GM21528 (cell line): ENCODE data around the gene MAGEF1.

Source experiments
- ATAC-seq: cut with Tn5 transposase; IDR thresholded peaks from one replicate; pipeline ENCODE4 v1.9.1; 2021; ENCODE audit warnings: mild to moderate bottlenecking, moderate library complexity; ENCODE audit not compliant: unreplicated experiment, low FRiP score

Gene MAGEF1, protein sequence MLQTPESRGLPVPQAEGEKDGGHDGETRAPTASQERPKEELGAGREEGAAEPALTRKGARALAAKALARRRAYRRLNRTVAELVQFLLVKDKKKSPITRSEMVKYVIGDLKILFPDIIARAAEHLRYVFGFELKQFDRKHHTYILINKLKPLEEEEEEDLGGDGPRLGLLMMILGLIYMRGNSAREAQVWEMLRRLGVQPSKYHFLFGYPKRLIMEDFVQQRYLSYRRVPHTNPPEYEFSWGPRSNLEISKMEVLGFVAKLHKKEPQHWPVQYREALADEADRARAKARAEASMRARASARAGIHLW

DNA sequence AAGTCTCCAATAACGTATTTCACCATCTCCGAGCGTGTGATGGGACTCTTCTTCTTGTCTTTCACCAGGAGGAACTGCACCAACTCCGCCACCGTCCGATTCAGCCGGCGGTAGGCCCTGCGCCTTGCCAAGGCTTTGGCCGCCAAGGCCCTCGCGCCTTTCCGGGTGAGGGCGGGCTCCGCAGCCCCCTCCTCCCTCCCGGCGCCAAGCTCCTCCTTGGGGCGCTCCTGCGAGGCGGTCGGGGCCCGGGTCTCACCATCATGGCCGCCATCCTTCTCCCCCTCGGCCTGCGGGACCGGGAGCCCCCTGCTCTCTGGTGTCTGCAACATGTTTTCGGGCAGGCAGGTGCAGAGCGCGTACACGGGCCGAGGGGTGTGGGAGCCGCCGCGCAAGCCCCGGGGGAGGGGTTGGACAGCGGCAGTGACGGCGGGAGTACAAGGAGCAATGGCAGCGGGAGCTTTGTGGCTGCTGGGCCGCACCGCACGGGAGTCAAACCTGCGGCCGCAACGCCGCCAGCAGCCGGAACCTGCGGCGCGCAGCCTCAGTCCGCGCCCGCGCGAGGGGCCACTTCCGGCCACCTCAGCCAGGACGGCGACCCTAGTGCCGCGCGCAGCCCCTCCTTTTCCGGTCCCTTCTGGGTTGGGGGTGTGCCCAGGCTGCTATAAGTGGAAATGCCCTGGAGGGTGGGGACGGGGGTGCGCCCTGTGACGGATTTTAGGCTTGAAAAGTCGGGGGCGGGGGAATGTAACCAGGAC, at the start of gene MAGEF1:
Gene MAGEF1, minus strand, starts transcription at position 572 of the 755 bp plus-strand sequence. Its CDS starts 243 bp downstream, at position 329.
- ATAC-seq, result peak; percentile 81

DNA sequence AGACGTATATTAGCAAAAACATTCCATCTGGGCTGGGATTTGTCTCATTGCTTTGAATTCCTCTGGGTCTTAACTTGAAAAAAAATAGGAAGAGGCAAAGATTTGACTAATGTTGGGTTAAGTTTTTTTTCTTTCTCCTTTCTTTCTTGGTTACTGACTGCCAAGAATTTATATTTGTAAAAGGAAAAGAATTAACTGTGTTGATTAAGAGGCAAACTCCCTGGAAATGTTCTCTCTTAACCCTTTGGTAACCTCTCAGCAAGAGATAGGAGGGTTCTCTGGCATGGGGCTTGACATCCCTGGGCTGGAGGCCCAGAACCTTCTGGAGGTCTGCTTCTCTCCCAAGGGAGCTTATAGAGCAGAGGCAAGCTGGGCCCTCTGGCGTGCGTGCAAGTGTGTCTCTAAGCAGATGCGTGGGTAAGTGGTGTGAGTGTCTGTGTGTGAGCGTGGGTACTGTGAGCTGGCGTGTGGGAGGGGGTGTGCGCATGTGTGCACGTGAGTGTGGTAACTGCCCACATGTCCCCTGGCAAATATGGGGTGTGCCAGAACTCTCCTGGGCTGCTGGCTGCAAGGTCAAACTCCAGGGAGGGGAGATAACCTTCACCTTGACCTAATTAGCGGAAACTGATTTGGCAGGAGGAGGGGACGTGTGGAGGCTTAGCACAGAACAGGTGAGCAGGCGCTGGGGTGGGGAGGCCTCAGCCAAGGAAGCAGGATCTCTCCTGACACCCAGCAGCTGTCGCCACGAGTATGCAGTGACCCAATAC, 49.4 kb upstream of the MAGEF1 start:
- ATAC-seq, result no peak

DNA sequence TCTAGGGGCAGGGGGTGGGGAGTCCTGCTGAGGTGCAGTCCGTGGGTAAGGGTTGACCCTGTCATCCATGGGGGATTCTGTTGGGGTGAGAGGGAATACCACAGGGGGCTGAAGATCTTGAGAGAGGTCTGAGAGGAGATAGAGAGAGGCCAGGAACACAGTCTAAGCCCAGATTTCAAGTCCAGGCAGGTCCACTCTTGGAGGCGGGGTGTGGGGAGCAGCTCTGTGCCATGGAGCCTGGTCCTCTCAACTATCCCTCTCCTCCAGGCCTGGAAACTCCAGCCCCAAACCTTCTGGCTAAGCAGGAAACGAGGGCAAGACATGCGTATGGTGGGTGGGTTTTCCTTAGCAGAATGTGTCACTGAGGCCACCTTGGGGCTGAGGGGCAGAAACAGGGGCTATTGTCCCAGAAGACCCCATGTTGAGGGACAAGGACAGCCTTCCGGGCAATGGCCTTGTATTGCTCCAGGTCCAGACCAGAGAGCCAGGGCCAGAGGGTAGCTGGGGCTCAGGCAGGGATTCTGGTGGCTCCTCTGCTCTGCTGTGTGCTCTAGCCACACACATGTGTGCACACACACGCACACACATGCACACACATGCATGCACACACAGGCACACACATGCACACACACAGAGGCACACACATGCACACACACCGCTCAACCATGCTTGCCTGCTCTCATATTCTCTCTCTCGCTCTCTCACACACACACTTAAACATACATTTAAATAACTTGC, 48.6 kb upstream of the MAGEF1 start:
- no peak for ATAC-seq

DNA sequence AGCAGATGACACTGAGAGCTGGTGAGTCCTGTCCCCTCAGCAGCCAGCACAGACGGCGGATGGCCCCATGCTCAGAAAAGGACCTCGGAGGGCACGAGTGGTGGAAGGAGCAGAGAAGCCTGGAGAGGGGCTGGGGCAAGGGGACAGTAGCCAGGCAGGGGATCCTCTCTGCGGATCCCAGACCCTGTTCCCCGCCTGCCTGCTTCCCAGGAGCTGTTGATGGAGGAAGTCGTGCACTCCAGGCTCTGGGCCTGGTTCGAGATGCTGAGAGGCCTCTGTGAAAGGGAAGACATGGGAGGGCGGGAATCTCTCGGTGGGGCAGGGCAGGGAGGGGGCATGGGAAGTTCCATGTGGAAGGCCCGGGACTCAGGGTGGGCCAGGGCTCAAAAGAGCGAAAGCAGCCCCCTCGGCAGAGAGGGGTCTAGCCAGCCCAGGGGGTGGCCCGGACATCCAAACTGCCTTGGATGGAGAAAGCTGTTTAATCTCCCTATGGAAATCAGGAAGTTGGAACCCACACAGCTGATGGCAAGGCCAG, 47.9 kb upstream of the MAGEF1 start:
- no peak for ATAC-seq

DNA sequence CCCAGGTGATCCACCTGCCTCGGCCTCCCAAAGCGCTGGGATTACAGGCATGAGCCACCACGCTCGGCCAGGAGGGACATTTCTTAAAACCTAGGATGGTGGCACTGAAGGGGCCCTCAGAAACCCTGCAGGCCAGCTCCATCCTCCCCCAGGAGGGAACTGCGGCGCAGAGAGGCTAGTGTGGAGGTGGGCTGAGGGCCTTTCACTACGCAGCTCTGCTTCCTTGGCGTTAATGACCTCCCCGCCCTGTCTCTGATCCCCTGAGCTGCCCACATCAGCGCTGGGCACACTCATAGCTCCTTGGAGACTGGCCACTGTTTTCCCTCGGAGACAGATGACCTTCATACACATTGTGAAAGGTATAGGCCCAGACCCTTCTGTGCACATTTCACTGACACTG, 46.2 kb upstream of the MAGEF1 start:
- ATAC-seq, result no peak

DNA sequence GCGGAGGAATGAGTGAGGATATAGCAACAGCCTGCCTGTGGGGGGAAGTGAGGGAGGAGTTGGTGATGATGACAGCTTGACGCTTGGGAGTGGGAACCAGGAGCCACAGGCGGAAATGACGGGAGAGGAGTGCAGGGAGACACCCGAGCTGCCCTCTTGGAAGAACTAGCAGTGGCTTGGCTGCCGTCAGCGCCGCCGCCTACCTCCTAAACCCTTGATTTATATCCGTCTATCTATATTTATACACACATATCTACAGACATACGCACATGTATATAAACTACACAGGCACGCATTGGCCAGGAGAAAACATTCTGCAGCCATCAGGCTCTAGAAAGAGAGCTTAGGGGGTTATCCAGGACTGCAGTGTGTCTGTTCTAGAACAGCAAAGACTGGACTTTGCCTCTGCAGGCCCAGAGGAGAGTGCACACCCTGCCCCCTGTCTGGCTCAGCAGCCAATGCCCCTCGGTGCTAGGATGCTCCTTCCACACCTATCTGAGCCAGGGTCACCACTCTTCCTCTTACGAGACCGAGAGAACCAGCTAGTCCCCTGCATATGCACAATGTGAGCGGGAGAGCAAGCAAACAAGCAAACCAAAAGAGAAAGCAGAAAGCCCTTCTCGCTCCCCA, 45.3 kb upstream of the MAGEF1 start:
- no peak for ATAC-seq

DNA sequence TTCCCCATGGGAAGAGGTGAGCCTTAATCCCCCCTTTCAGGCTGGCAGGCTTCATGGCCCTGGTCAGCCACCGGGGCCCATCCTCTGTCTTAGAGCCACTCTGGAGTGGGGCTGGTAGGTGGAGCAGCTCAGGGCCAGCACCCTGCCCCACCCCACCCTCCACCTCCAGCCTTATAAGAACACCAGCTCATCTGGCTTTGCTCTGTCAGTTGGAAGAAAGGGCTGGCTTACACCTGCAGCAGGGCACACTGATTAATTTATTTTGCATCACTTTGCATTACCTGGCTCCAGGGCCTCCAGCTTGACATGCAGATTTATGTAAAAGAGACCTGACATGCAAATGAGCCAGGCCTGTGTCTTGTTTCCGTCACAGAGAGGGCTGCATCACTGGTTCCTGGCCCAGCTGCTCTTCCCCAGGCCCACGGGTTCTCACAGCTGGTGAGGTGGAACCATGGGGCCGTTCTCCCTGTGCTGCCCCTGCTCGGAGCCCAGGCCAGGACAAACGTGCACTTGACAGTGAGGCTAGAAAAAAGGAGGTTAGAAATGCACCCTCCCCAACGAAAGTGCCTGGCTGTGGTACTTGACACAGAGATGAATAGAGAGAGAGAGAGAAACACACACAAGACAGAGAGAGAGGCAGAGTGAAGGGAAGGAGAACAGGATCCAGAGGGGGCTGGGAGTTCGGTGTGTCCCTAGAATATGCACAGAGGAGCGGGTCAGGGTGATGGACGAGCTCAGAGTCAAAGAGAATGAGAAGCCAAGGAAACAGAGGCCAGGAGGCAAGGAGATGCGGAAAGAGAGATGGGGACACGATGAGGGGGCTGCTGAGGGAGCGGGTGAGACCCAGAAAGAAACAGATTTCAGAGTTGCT, 44.5 kb upstream of the MAGEF1 start:
- no peak for ATAC-seq

DNA sequence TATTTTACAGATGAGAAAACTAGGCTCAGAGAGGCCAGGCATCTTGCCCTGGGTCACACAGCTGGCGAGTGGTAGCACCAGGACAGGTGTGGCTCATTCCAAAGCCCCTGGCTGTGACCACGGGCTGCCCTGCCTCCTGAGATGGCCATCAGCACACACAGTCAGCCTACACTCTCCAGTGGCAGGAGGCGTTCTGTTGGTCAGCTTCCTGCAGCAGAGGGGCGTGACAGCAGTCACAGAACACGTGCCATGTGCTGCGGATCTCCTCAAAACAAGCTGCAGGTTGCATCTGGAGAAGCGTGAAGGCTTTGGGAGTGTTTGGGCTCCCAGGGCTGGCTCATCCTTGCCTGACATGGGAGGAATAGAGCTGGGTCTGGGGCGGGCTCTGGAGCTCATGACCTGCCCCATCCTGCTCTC, 43.5 kb upstream of the MAGEF1 start:
- ATAC-seq, result no peak

DNA sequence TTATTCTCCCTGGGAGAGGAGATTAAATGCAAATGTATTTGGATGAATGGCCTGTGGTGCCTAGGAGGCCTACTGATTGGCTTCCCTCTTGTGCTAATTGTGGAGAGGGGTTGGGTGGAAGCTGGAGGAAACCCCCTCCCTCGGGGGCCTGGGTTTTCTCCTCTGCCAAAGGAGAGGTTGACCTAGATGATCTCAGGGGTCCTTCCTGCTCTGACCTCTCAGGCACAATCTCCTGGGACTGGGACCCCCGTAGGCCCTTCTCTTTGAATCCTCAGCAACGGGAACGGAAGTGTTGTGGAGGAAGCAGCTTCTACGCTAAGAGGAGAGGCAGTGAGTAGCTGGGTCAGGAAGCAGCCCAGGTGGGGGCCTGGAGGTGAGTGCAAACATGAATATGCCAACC, 40.5 kb upstream of the MAGEF1 start:
- no peak for ATAC-seq

DNA sequence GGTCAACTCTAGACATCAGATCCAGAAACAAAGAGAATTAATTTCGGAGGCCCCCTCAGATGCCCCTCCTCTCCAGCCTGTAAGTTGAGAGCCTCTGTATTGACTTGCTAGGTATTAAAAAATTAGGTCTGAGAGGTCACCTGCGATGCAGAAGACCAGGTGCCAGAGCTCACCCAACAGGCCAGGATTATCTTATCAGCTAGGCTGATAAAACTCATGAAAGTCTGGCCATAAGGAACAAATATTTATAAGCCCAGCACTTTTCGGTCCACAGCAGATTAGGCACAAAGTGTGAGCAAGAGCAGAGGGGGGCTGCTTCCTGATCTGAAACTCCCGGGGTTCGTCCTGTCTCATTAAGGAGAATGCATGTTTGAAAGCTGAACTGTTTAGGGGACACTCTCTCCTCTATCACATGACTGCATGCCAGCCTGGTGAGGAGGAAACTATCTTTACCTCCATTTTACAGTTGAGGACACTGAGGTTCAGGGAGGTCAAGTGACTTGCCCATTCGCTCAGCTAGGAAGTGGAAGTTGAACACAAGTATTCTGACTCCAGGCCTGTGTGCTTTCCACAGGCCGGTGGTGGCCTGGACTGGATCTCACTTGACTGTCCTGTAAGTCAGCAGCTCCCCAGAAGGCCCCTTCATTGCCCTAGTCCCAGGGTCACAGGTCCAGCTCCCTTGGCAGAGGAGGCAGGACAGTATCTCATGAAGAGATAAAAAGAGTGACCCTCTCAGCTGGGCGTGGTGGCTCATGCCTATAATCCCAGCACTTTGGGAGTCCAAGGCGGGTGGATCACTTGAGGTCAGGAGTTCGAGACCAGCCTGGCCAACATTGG, 39.6 kb upstream of the MAGEF1 start:
- no peak for ATAC-seq

DNA sequence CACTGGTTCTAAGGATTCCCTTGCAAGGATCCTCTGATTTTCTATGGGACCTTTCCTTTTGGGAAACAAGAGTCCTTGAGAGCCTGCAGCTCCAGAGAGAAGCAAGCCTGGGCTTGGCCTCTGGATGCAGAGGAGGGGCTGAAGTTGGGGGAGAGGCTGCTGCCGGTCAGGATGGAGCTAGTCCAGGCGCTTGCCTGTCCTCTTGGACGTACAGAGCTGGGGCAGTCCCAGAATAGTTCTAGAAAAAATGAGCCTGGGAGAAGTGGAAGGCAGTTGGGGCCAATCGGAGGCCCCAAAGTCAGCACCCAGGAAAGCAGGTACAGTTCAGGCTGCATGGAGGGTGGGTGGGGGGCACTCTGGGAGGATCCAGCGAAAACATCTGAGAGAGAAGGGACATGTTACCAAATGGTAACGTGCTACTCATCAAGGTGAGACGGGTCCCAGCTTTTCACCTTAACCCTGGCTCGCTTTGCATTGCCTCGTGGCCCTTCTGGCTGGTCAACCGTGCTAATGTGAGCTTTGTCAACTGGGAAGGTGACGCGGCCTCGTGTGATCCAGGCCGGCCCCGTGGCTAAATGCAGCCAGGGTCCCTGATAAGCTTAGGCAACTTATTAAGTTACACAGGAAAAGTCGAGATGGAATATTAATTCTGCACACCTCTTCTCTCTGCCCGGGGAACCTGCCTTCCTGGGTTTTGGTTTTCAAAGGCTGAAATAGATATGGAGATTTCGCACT, 38.7 kb upstream of the MAGEF1 start:
- ATAC-seq, result no peak

DNA sequence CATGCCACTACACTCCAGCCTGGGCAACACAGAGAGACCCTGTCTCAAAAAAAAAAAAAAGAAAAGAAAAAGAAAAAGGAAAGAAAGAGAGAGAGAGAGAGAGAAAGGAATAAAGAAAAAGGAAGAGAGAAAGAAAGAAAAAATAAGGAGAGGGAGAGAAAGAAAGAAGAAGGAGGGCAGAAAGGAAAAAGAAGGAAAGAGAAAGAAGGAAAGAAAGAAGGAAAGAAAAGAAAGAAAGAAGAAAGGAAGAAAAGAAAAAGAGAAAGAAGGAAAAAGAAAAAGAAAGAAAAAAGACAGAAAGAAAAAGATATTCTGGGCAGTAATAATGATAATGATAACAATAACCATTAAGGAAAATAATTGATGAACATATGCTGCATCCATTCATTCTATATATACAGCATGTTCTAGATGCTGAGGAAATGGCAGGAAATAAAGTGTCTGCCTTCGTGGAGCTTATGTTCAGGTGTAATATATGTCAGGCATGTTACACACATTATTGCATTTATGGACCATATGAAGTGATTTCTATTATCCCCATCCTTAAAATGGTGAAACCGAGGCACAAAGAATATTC, 37.4 kb upstream of the MAGEF1 start:
- ATAC-seq, result no peak

DNA sequence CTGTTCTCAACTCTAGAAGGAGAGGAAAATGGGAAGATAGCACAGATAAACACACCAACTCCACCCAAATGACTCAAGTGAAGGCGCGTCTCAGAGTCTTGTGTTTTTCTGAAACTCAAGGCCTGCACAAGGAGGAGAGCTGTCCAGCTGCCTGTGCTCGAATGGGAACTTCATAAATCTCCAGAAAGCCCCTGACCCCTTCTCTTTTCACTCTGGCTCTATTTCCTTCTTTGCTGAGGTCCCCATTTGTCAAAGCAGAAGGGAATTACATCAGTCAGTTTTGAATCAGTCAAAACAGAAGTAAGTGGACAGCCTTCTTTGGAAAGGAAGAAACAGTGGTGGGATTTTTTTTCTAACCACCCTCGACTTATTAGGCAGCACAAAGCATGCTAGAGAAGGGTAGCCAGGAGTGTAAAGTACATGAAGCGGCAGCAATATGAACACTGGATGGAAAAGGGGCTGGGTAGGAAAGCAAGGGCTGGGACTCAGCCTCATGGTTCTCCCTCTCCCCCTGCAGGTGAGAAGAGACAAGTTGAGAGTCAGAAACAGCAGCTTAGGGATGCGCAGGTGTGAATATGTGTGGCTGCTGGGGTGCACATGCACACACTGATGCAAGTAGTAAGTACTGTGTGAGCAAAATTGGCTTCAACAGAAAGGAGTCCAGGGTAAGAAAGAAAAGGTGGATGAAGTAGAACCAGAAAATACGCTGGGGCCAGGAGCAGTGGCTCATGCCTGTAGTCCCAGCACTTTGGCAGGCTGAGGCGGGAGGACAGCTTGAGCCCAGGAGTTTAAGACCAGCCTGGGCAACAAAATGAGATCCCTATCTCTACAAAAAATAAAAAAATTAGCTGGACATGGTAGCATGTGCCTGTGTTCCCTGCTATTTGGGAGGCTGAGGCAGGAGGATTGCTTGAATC, 36.6 kb upstream of the MAGEF1 start:
- ATAC-seq, result no peak

DNA sequence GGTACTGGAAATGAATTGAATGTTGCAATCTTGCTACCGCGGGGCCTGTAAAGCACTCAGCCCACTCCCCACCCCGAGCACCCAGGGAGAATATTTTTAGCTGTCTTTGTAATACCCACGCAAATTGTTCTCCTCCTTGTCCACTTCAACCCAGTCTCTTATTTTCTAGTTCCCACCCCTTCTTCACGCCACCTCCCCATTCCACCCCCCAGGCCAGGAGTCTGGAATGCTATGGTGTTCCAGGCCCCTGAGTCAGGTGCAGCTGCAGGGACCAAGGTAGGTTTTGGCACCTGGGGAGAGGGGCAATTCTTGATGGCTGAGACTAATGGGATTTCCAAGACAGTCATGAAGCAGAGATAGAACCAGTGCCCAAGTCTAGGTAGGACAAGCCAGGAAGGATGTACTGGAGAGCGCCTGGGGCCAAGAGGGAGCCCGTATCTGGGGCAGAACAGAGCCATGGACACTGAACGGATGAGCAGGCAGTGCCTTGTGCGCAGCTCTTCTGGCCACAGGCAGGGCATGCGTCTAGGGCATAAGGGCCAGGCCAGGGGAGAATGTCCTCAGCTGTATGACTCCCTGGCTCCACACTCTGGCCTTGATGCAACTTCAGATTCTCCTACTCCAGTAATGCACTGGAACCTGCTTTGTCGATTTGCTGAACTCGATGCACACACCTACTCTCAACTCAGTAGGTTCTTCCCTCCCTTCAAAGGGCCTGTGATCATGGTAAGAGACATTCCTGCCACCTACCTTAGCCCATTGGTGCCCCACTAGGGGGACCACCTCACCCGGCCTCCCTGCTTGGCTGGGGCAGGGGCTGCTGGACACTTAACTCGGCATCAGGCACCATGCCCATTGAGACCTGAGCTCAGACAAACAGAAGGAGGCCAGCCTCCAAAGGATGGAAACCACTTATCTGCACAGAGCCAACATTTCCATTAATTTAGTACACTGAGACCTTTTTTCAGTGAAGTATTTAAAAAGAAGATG, 34.6 kb upstream of the MAGEF1 start:
- no peak for ATAC-seq

DNA sequence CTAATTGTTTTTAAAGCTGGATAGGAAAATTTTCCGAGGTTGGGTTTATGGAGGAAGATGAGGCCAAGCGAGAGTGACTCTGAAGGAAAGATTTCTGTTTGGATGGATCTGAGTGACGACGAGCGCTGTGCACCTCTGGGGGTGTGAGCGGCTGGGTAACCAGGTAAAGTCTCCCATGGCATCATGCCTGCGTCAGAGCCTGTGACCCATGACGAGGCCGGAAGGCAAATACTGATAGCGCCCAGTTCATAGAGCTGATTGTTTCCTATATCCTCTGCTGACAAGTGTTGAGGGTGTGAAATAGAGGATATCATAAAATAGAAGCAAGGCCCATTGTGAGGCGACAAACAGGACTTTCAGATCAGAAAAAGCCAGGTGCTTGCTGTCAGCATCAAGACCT, 33.7 kb upstream of the MAGEF1 start:
- ATAC-seq, result no peak
